OCI-LY1 (cell line): ENCODE results near the gene EMD.

ENCODE experiments used
- H2AFZ ChIP-seq: fragments of 200-600 bp; sonication (generic), shearing (Covaris generic); 2 replicates; pipeline ENCODE4 v1.6.0; 2014; ENCODE audit warnings: antibody characterized with exemption, mild to moderate bottlenecking, low read length
- H3F3A ChIP-seq: fragments of 200-600 bp; sonication (generic), shearing (Covaris generic); 2 replicates; pipeline ENCODE4 v1.6.0; 2014; ENCODE audit warnings: mild to moderate bottlenecking, antibody characterized with exemption, low read length, moderate library complexity; ENCODE audit not compliant: insufficient read depth
- H3K27ac ChIP-seq: fragments of 200-600 bp; sonication (generic); 2 replicates; pipeline ENCODE4 v1.5.1; 2014; ENCODE audit warnings: low read length, mixed run types, mild to moderate bottlenecking, low read depth; ENCODE audit not compliant: poor library complexity, severe bottlenecking
- H3K27me3 ChIP-seq: fragments of 200-600 bp; sonication (generic); 2 replicates; pipeline ENCODE4 v1.6.0; 2014; ENCODE audit warnings: antibody characterized with exemption, mild to moderate bottlenecking, low read length, moderate library complexity; ENCODE audit not compliant: insufficient read depth
- H3K36me3 ChIP-seq: fragments of 200-600 bp; sonication (generic); 2 replicates; pipeline ENCODE4 v1.6.1; 2014; ENCODE audit warnings: mild to moderate bottlenecking, antibody characterized with exemption, low read length, moderate library complexity, mixed read lengths; ENCODE audit not compliant: insufficient read depth
- H3K4me1 ChIP-seq: fragments of 200-600 bp; sonication (generic); 2 replicates; pipeline ENCODE4 v1.5.1; 2014; ENCODE audit warnings: mild to moderate bottlenecking, low read length, moderate library complexity; ENCODE audit not compliant: insufficient read depth, severe bottlenecking
- H3K4me2 ChIP-seq: fragments of 200-600 bp; sonication (generic), shearing (Covaris generic); 2 replicates; pipeline ENCODE4 v1.6.1; 2014; ENCODE audit warnings: low read length
- H3K4me3 ChIP-seq: fragments of 200-600 bp; sonication (generic); 2 replicates; pipeline ENCODE4 v1.5.1; 2014; ENCODE audit warnings: low read length, low read depth, mild to moderate bottlenecking, mixed read lengths; ENCODE audit not compliant: poor library complexity, severe bottlenecking
- H3K79me2 ChIP-seq: fragments of 200-600 bp; shearing (Covaris generic); 2 replicates; pipeline ENCODE4 v1.6.1; 2016; ENCODE audit warnings: mixed run types, low read length, mixed read lengths; ENCODE audit not compliant: insufficient read depth
- H3K9ac ChIP-seq: fragments of 200-600 bp; sonication (generic), shearing (Covaris generic); 2 replicates; pipeline ENCODE4 v1.6.1; 2014; ENCODE audit warnings: mild to moderate bottlenecking, low read length, mixed read lengths
- H3K9me2 ChIP-seq: fragments of 200-600 bp; sonication (generic), shearing (Covaris generic); 2 replicates; pipeline ENCODE4 v1.6.1; 2014; ENCODE audit warnings: low read depth, mild to moderate bottlenecking, low read length, mixed read lengths
- H3K9me3 ChIP-seq: fragments of 200-600 bp; shearing (Covaris generic); 2 replicates; pipeline ENCODE4 v1.6.1; 2014; ENCODE audit warnings: low read length, mixed read lengths
- H4K20me1 ChIP-seq: fragments of 200-600 bp; sonication (generic), shearing (Covaris generic); 2 replicates; pipeline ENCODE4 v1.6.0; 2016; ENCODE audit warnings: mild to moderate bottlenecking, low read length; ENCODE audit not compliant: insufficient read depth
- EZH2 ChIP-seq: fragments of 200-600 bp; sonication (generic), shearing (Covaris generic); IDR thresholded peaks from 2 replicates; pipeline ENCODE4 v1.8.0; 2017; ENCODE audit warnings: borderline replicate concordance, mixed run types, mild to moderate bottlenecking, antibody characterized with exemption, low read length, moderate library complexity, mixed read lengths
- TF ChIP-seq, protein P1 (sequence below): fragments of 200-600 bp; sonication (generic), shearing (Covaris generic); IDR thresholded peaks from 2 replicates; pipeline ENCODE4 v1.5.1; 2017; ENCODE audit warnings: mild to moderate bottlenecking, antibody characterized with exemption, low read length, moderate library complexity, mixed read lengths

EMD gene

DNA sequence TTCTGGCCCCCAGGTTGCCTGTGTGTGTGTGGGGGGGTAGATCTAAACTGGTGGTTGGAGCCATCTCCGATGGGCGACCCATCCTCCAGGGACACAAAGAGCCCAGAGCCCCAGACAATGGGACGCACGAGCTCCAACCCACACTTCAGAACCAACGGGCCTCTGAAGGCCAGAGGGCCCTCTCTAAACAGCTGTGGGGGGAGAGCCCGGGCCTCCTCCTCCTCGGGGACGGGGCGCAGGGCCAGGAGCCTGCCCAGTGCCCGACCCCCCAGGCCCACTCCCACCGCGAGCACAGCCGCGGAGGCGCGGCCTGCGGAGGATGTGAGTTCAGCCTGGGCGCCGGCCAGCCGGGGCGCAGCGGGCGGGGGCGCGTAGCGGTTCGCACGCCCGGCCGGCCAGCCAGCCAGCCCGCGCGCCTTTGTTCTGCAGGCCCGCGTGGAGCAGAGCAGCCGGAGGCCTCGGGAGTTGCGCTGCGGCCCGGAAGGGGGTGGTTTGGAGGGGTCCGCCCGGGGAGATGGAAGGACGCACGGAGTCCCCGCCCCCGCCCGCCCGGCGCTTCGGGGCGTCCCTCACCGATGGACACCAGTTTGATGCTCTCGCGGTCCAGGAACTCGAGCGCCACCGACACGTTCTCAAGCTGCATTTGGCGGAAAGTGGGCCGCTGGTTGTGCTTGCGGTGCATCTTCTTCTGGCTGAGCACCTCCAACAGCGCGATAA, 8.6 kb upstream of the EMD start:
- Histone ChIP-seq H2AFZ (no peak overlapping the region), H3K36me3 (no peaks in the 10 kb centered on the region), H3K27me3 (no peaks in the 10 kb centered on the region), H4K20me1 (no peaks in the 10 kb centered on the region), H3K9me2 (no peaks in the 10 kb centered on the region), H3K4me3 (peak overlapping the region; percentile 92), H3K27ac (peak overlapping the region; percentile 71), H3K9ac (peak overlapping the region; percentile 81), H3K4me2 (peak overlapping the region; percentile 95), H3K4me1 (peaks cover 53% of the 10 kb centered on the region), H3K79me2 (no peaks in the 10 kb centered on the region), H3F3A (no peaks in the 10 kb centered on the region), H3K9me3 (no peaks in the 10 kb centered on the region)
- TF ChIP-seq, protein P1, sequence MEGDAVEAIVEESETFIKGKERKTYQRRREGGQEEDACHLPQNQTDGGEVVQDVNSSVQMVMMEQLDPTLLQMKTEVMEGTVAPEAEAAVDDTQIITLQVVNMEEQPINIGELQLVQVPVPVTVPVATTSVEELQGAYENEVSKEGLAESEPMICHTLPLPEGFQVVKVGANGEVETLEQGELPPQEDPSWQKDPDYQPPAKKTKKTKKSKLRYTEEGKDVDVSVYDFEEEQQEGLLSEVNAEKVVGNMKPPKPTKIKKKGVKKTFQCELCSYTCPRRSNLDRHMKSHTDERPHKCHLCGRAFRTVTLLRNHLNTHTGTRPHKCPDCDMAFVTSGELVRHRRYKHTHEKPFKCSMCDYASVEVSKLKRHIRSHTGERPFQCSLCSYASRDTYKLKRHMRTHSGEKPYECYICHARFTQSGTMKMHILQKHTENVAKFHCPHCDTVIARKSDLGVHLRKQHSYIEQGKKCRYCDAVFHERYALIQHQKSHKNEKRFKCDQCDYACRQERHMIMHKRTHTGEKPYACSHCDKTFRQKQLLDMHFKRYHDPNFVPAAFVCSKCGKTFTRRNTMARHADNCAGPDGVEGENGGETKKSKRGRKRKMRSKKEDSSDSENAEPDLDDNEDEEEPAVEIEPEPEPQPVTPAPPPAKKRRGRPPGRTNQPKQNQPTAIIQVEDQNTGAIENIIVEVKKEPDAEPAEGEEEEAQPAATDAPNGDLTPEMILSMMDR, result no peak
- TF ChIP-seq EZH2, result no peak

- no peak overlapping the region for H3K27ac ChIP-seq
- H3K4me1 ChIP-seq, result peaks cover 53% of the 10 kb centered on the region
- H2AFZ ChIP-seq, result no peak overlapping the region
- H3K9me3 ChIP-seq, result no peaks in the 10 kb centered on the region
- TF ChIP-seq, protein P1, result no peak
- TF ChIP-seq EZH2, result no peak
- no peaks in the 10 kb centered on the region for H3K79me2 ChIP-seq
- H3K9ac ChIP-seq, result peak overlapping the region; percentile 81
- H3K9me2 ChIP-seq, result no peaks in the 10 kb centered on the region
- H3F3A ChIP-seq, result no peaks in the 10 kb centered on the region
- peak overlapping the region; percentile 95 for H3K4me2 ChIP-seq
- H4K20me1 ChIP-seq, result no peaks in the 10 kb centered on the region
- H3K4me3 ChIP-seq, result peak overlapping the region; percentile 92
- no peaks in the 10 kb centered on the region for H3K36me3 ChIP-seq
- no peaks in the 10 kb centered on the region for H3K27me3 ChIP-seq
Observed at GRCh38 chrX:154371017-154371788, 7.9 kb upstream of the EMD start.

- no peaks in the 10 kb centered on the region for H3K79me2 ChIP-seq
- H3K4me2 ChIP-seq, result peak overlapping the region; percentile 69
- H3K27me3 ChIP-seq, result no peaks in the 10 kb centered on the region
- TF ChIP-seq EZH2, result no peak
- TF ChIP-seq, protein P1, result no peak
- no peaks in the 10 kb centered on the region for H3F3A ChIP-seq
- no peaks in the 10 kb centered on the region for H3K9me2 ChIP-seq
- H3K9me3 ChIP-seq, result no peaks in the 10 kb centered on the region
- peaks cover 53% of the 10 kb centered on the region for H3K4me1 ChIP-seq
- H2AFZ ChIP-seq, result no peak overlapping the region
- no peaks in the 10 kb centered on the region for H3K36me3 ChIP-seq
- no peak overlapping the region for H3K27ac ChIP-seq
- peak overlapping the region; percentile 92 for H3K4me3 ChIP-seq
- no peaks in the 10 kb centered on the region for H4K20me1 ChIP-seq
- H3K9ac ChIP-seq, result peak overlapping the region; percentile 54
Observed at GRCh38 chrX:154371789-154372300, 7.2 kb upstream of the EMD start.
